HG02943 (cell line): ENCODE data around the gene CASP3.
"Not testable (repeated sequence)": the region's sequence is repeated elsewhere in the genome, so short reads cannot be mapped to it uniquely, and the experiment has no call there.

Source experiments
- ATAC-seq: cut with Tn5 transposase; IDR thresholded peaks from one replicate; pipeline ENCODE4 v1.9.1; 2021; ENCODE audit warnings: mild to moderate bottlenecking, low read depth, moderate library complexity; ENCODE audit not compliant: unreplicated experiment

CASP3 gene

DNA sequence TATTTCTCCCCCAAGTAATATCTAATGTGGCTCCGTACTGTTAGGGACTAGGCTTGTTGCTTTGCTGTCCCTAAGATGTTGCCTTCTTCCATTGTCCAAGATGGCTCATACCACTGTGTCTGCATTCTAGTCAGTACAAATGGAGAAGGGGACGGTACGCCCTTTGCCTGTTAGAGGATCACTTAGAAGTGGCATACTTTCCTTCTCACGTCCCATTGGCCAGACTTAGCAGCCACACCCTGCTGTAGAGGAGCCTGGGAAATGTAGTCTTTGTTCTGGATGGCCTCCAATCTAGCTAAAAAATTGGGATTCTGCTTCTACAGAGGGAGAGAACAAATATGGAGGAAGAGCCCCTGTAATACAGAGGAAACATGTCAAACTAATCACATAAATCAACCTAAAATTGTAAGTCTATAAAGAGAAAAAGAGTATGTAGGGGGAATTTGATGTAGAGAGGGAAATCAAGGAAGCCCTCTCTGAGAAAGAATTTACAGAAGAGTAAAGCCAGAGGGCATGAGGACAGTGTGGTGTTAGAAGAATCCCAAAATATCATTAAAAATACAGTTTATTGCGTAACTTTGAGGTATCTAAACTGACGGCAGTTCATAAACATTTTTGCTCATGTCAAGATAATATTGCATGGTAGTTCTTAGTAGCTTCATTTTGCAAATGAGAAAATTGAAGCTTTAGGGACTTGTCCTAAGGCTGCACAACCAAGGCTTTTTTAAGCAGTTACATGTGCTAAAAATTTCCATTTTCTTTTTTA is 15.4 kb upstream of the CASP3 start:
- no peak for ATAC-seq

DNA sequence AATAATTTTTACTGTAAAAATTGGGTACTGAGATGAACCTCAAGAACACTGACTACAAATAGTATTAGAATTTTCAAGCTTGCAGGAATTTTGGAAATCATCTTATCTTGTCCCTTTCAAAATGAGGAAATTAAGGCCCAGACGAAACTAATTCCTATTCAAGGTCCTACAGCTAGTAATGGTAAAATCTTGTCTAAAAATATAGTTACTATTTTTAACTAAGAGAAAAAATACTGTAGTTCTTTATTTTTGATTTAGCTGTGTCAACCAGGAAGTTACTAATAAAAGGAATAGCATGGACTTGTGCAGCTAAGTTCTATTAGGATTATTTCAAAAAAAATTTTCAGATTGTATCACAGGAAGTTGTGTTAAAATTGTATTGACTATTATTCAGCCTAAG is 13.0 kb upstream of the CASP3 start:
- ATAC-seq: no peak

DNA sequence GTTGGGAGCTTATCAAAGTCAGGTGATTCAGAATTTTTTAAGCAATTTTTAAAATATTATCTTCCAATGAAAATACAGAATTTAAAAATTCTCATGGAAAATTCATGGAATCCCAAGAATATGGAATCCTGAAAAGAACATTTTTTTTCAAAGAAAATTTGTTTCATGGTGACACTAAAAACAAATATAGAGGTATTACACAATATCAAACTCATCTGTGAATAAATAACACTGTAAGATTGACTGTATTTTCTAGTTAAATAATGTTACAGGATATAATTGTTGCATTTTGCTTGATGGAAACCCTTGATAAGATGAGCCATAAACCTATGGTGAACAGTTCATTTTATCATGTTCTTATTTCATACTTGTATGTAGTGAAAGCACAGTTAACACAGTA is 11.7 kb upstream of the CASP3 start:
- no peak for ATAC-seq

DNA sequence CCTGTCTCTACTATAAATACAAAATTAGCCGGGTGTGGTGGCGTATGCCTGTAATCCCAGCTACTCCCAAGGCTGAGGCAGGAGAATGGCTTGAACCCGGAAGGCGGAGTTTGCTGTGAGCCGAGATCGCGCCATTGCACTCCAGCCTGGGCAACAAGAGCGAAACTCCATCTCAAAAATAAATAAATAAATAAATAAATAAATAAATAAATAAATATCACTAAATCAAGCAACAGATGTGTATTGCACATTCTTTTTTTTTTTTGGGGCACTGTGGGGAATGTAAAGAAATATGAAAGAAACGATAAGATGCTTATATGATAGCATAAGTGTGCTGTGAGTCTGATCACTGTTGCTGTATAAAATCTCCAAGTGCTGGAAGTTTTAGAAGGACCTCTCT is 8.6 kb upstream of the CASP3 start:
- ATAC-seq: not testable (repeated sequence)

DNA sequence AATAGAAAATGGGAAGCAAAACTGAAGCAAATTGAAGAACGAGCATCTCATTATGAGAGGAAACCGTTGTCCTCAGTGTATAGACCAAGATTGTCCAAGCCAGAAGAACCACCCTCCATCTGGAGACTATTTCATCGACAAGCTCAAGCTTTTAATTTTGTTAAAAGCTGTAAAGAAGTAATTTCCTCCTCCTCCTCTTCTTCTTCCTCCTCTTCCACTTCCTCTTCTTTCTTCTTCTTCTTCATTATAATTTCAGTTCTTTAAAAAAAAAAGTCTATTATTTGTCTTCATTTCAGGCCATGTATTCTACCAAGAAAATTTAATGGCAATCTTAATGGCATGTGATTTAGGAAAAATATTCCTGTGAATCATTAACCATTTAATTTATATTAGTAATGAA is 7.9 kb upstream of the CASP3 start:
- no peak for ATAC-seq

DNA sequence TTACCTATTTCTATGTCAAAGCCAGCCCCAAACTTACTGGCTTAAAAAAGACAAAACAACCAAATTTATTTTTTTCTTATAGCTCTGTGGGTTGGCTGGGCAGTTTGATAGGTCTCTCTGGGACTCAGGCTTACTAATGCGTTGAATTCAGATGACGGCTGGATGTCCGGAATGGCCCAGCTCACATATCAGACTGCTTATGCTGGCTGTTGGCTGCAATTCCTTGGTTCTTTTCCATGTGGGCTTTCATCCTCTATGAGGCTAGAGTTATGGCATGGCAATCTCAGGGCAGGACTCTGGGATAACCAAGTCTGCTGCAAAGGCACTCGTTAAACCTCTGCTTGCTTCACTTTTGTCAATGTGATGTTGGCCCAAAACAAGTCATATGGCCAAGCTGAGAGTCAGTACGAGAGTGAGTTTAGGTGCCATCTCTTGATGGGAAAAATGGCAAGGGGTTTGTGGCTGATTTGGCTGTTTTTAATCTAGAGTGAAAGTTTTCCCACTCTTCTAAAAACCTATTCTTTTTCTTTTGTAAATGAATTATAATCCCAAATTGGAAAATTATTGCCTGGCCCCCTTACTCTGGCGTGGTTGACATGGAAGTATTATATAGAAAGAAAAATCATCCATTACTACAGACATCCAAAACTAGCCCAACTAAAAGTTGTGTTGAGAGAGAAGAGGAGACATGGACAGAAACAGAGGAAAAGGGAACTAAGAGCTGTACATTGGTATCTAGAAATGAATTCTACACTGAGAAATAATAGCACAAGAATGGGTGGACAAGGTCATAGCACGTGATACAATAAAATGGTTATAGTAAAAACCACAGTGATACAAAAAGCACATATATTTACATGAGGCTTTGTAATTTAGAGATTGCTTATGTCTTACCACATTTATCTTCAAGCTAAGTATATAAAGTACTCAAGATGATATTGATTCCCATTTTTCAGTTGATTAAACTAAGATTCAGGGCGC is 6.9 kb upstream of the CASP3 start:
- ATAC-seq: no peak

DNA sequence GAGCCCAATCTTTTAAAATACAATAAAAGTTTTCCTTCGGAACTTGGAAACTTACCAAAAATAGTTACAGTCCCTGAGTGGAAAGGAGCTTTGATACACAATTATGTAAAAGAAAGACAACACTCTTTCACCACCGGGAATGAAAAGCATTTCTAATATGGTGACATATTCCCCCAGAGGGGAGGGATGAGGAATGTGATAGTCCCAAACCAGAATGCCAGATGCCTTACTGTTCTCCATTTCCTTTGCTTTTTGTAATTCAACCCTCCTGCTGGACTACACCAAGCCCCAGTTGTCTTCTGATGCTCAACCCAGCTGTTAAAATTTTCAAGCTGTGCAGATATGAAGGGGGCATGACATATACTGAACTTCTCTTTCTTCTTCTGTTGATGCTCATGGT is 4.4 kb upstream of the CASP3 start:
- ATAC-seq: no peak

DNA sequence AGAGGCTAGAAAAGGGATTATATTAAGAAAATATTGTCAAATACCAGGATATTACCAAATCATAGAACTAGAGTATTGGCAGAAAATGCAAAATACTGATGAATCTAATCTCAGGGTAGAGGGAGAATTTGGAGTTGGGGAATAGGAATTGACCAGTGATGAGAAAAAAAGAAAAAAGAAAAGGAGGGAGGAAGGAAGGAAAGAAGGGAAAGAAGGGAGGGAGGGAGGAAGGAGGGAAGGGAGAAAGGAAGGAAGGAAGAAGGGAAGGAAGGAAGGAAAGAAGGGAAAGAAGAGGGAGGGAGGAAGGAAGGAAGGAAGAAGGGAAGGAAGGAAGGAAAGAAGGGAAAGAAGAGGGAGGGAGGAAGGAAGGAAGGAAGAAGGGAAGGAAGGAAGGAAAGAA is 3.4 kb upstream of the CASP3 start:
- not testable (repeated sequence) for ATAC-seq

DNA sequence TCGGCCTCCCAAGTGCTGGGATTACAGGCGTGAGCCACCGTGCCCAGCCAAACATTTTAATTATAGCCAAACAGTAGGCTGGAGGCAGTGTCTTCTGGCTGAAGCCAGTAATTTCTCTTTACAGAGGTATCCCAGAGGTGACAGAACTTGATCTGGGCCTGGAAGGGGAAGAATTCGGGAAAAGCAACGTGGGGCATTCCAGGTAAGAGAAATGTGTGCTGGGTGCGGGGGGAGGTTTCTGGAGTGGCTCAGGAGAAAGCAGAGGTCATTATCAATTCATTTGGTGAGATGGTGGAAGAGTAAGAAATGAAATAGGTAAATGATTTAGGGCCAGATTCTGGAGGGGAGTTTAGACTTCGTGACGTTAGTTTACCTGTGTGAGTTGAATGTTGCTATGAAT is 2.7 kb upstream of the CASP3 start:
- no peak for ATAC-seq

DNA sequence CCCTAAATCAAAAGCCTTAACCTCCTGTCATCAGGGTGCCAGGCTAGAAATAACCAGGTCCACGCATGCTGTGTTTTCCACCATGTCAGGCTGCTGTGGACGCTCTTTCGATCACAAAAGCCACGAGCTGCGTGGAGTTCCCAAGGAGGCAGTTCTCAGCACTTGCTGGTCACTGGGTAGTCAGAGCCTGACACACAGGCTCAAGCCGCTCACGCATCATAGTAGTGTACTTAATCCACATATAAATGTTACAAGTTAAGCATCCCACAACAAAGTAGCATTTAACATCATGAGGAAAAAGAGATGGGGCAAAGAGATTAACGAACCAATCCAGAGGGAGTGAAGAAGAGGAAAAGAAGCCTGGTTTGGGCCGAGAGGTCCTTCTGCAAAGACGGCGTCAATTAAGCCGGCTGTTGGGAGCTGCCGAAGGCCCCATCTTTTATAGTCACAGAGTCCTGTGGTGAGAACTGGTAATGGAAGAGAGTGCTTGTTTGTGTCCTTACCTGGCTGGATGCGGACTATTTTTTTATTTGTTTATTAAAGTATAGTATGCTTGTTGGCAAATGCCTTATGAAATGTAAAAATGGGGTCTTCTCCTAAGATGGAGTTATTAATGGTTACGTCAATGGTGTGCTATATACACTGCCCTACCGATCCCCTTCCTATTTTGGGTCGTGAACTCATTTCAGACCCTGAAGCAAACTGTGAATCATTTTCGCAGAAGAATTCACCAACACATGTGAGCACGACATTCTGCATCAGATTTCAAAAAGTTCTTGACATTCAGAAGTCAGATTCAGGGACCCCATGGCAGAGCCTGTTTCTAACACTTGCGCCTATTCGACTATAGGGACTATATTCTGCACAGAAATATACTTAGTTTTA is 966 bp upstream of the CASP3 start:
- ATAC-seq: peak; percentile 13

DNA sequence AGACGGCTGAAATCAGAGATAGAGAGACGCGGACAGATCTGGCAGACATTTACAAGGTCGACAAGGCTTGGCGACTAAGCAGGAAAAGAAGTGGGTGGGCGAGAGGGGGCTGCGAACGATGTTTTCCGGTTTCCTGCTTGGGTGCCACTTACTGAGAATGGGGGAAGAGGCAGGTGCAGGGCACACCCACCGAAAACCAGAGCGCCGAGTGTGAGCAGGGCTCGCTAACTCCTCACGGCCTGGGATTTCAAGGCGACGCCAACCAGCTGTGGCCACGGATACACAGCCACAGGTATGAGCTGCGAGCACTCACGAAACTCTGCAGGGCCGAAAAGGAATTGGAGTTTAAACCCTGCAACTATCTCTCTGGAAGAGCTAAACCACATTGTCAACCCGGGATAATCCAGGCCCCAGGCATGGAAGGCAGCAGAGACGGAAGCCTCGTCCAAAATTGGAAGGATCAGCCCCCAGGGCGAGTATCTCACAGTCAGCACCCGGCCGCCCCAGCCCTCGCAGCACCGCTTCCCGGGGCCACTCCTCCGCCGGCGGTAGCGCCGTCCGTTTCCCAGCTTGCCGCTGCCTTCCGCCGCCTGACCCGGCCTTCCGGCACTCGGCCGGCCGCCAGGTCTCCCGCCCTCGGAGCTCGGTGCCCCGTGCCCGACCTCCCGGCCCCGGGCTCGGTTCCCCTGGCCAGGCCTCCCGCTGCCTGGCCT is 778 bp downstream of the CASP3 start:
- peak; percentile 25 for ATAC-seq

DNA sequence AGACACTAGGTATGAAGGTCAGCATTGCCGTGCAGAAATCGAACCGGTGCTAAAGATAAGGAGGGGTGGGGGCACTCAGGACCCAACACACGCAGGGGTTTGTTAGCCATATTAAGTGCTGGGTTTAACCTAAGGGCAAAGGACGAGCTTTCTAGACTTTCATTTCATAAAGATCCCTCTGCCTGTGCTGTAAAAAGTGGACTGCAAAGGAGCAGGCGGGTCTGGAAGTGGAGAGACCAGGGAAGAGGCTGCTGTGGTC is 1.3 kb downstream of the CASP3 start:
- no peak for ATAC-seq

DNA sequence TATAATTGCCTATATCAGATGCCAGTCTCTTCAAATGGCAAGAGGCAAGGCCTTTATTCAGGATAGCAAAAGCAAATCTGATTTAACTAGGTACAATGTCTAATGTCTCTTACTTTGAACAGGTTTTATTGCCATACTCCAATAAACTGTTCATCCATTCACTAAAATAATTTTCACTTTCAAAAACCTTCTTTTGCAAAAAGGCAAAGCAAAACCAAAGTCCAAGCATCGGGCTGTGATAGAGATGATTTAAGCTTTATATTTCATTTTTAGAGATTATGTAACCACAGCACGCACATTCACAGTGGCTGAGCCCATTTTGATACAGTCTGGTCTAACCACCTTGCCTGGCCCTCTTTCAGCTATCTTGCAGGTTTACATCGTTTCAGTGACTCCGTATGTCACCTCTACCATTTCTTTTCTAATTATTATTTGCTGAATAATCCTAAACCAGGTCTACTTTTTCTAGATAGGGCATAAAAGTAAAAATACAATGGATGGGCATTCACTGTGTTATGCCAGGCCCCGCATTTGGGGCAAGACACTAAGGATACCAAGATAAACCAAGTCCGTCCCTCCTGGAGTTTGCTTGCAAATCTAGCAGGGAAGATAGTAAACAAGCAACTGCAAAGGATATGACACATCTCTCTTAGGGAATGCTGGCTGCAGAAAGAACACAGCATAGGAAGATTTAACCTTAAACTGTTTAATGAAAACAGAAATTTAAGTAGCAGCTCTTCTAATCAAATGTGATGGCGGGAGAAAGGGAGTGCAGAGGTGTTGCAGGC is 1.8 kb downstream of the CASP3 start:
- no peak for ATAC-seq

DNA sequence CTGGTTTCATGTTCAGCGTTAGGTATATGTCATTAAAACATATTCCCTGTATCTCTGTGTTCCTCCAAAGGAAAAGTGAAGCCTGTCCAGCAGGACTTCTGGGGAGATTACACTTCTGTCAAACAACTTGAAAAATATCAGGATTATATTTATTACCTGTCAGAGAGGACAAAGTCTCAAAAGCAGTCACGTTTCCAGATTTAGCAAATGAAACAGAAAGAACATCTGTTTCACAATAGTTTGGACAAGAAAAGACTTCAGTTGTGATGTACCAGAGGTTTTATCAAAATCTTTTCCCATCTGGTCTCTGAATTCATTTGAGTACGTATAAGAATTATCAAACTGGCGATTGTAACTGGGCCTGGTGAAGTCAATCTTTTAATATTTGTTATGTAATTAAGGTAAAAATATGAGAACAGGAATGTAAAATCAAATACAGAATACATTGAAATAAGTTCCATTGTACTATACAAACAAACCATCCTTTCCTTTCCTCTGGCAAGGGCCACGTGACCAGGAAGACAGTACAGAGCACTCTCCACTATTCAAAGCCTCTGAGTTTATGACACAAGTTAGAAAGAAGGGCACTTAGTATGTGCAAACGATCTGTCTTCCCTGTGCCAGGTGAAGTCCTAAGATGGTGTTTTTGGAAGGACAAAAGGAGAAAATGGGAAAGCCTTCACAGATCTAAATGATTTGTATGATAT is 3.2 kb downstream of the CASP3 start:
- ATAC-seq: no peak

DNA sequence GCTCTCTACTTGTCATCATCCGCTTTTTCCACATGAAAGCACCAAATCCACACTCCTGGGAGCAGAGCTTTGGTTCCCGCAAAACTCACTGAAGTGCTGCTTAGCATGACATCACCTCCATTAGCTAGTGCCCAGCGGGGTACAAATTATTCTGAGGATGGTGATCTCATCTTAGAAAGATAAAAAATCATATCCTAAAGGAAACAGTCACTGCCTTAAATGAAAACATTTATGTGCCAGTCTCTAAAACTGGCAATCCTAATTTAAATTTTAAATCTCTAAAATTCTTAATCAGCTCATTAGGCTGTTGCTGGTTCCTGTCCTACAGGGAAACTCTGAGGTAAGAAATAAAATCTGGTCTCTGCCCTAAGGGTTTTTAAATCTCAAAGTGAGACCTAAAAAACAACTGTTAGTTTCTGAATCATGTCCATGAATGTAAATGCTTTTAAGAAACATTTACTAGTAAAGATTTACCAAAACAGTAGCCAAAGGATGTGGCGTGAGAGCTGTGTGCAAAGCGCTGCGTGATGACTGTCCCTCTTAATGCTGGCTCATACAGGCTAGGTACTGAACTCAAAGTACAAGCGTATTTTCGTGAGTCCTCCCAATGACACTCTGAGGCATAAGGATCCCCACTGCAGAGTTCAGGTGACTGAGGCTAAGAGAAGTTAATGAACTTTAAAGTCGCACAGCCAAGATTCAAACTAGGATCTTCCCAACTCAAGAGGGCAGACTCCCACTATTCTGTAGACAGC is 4.5 kb downstream of the CASP3 start:
- no peak for ATAC-seq

DNA sequence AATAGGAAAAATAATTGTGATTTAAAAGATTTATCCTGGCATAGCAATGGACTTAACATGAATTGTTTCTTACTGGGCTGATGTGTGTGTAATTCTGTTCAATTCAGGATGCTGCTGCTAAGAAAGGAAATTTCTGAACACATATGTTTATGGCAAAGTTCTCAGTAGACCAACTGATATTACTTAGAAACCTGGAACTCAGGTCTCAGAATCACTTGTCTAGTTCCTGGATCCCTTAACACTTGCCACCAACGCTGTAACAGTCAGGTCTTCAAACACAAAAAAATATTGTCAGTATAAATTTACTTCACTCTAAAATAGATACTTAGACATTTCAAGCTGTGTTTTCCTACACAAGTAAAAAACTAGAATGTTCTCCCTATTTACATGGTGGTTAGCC is 5.5 kb downstream of the CASP3 start:
- no peak for ATAC-seq

DNA sequence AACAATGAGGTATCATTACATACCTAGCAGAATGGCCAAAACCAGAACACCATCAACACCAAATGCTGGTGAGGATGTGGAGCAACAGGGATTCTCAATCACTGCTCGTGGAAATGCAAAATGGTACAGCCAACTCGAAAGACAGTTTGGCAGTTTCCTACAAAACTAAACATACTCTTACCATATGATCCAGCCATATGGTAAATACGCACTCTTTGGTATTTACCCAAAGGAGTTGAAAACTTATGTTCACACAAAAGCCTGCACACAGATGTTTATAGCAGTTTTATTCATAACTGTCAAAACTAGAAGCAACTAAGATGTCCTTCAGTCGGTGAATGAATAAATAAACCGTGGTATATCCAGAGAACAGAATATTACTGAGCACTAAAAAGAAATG is 7.8 kb downstream of the CASP3 start:
- no peak for ATAC-seq

DNA sequence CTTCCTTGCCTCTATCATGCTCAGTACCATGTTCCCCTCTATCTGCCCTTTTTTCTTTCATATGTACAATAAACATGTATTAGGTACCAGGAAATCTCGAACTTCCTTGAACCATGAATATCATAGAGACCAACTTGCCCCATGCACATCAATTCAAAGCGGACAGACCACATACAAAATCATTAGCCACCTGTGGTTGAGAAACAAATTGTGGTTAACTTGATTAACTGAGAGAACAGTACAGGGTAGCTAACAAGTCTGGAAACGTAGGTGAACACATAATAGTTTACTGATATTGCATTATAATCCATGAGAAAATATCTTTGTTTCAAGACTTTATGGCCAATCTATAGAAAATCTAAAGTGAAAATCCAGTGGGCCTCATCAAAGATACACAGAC is 8.2 kb downstream of the CASP3 start:
- peak; percentile 66 for ATAC-seq
